ENCODE data around the gene SCFD2.

SCFD2 gene

GRCh38 chr4:52968241-52968640, 397.6 kb downstream of the SCFD2 start:
- H3K4me1 ChIP-seq (ENCODE audit: insufficient read depth, low read length): no peaks in the 10 kb centered on the region
- no peaks in the 10 kb centered on the region for H3K27me3 ChIP-seq (ENCODE audit: insufficient read depth, low read length)
- no peak overlapping the region for H2AFZ ChIP-seq (ENCODE audit: low read depth, low read length)
- H3K9me3 ChIP-seq (ENCODE audit: low read length): peaks cover 7% of the 10 kb centered on the region
- no peaks in the 10 kb centered on the region for H3K36me3 ChIP-seq (ENCODE audit: insufficient read depth, low read length)
- H3K4me3 ChIP-seq (ENCODE audit: low read length): no peak overlapping the region

GRCh38 chr4:52966781-52967180, 399.1 kb downstream of the SCFD2 start:
- H3K4me3 ChIP-seq (ENCODE audit: low read length): no peak overlapping the region
- H2AFZ ChIP-seq (ENCODE audit: low read depth, low read length): no peak overlapping the region
- H3K4me1 ChIP-seq (ENCODE audit: insufficient read depth, low read length): no peaks in the 10 kb centered on the region
- H3K9me3 ChIP-seq (ENCODE audit: low read length): peaks cover 7% of the 10 kb centered on the region
- no peaks in the 10 kb centered on the region for H3K36me3 ChIP-seq (ENCODE audit: insufficient read depth, low read length)
- no peaks in the 10 kb centered on the region for H3K27me3 ChIP-seq (ENCODE audit: insufficient read depth, low read length)

GRCh38 chr4:52966172-52966571, 399.7 kb downstream of the SCFD2 start:
- Histone ChIP-seq H3K4me1 (ENCODE audit: insufficient read depth, low read length) (no peaks in the 10 kb centered on the region), H3K36me3 (ENCODE audit: insufficient read depth, low read length) (no peaks in the 10 kb centered on the region), H3K9me3 (ENCODE audit: low read length) (peaks cover 7% of the 10 kb centered on the region), H3K4me3 (ENCODE audit: low read length) (no peak overlapping the region), H2AFZ (ENCODE audit: low read depth, low read length) (no peak overlapping the region), H3K27me3 (ENCODE audit: insufficient read depth, low read length) (no peaks in the 10 kb centered on the region)

GRCh38 chr4:52964561-52965101, 401.2 kb downstream of the SCFD2 start:
- Histone ChIP-seq H3K9me3 (ENCODE audit: low read length) (peaks cover 4% of the 10 kb centered on the region), H2AFZ (ENCODE audit: low read depth, low read length) (no peak overlapping the region), H3K27me3 (ENCODE audit: insufficient read depth, low read length) (no peaks in the 10 kb centered on the region), H3K36me3 (ENCODE audit: insufficient read depth, low read length) (no peaks in the 10 kb centered on the region), H3K4me1 (ENCODE audit: insufficient read depth, low read length) (peaks cover 3% of the 10 kb centered on the region), H3K4me3 (ENCODE audit: low read length) (no peak overlapping the region)

GRCh38 chr4:52964011-52964410, 401.9 kb downstream of the SCFD2 start:
- H3K4me3 ChIP-seq (ENCODE audit: low read length): no peak overlapping the region
- no peak overlapping the region for H2AFZ ChIP-seq (ENCODE audit: low read depth, low read length)
- no peaks in the 10 kb centered on the region for H3K27me3 ChIP-seq (ENCODE audit: insufficient read depth, low read length)
- no peaks in the 10 kb centered on the region for H3K9me3 ChIP-seq (ENCODE audit: low read length)
- peaks cover 9% of the 10 kb centered on the region for H3K4me1 ChIP-seq (ENCODE audit: insufficient read depth, low read length)
- no peaks in the 10 kb centered on the region for H3K36me3 ChIP-seq (ENCODE audit: insufficient read depth, low read length)

GRCh38 chr4:52962721-52963120, 403.1 kb downstream of the SCFD2 start:
- no peaks in the 10 kb centered on the region for H3K9me3 ChIP-seq (ENCODE audit: low read length)
- no peaks in the 10 kb centered on the region for H3K27me3 ChIP-seq (ENCODE audit: insufficient read depth, low read length)

GRCh38 chr4:52961666-52962412, 404.0 kb downstream of the SCFD2 start:
- no peak overlapping the region for H3K4me3 ChIP-seq (ENCODE audit: low read length)
- no peak overlapping the region for H2AFZ ChIP-seq (ENCODE audit: low read depth, low read length)
- H3K9me3 ChIP-seq (ENCODE audit: low read length): no peaks in the 10 kb centered on the region
- no peaks in the 10 kb centered on the region for H3K36me3 ChIP-seq (ENCODE audit: insufficient read depth, low read length)
- H3K27me3 ChIP-seq (ENCODE audit: insufficient read depth, low read length): no peaks in the 10 kb centered on the region
- peaks cover 29% of the 10 kb centered on the region for H3K4me1 ChIP-seq (ENCODE audit: insufficient read depth, low read length)

More at GRCh38 chr4:52962721-52963120, 403.1 kb downstream of the SCFD2 start:
- no peak overlapping the region for H2AFZ ChIP-seq (ENCODE audit: low read depth, low read length)
- H3K4me1 ChIP-seq (ENCODE audit: insufficient read depth, low read length): peaks cover 21% of the 10 kb centered on the region
- H3K36me3 ChIP-seq (ENCODE audit: insufficient read depth, low read length): no peaks in the 10 kb centered on the region
- H3K4me3 ChIP-seq (ENCODE audit: low read length): no peak overlapping the region

GRCh38 chr4:52959541-52959940, 406.3 kb downstream of the SCFD2 start:
- H3K27me3 ChIP-seq (ENCODE audit: insufficient read depth, low read length): no peaks in the 10 kb centered on the region
- H3K4me3 ChIP-seq (ENCODE audit: low read length): no peak overlapping the region
- no peaks in the 10 kb centered on the region for H3K36me3 ChIP-seq (ENCODE audit: insufficient read depth, low read length)
- no peak overlapping the region for H2AFZ ChIP-seq (ENCODE audit: low read depth, low read length)
- H3K9me3 ChIP-seq (ENCODE audit: low read length): no peaks in the 10 kb centered on the region
- peaks cover 40% of the 10 kb centered on the region for H3K4me1 ChIP-seq (ENCODE audit: insufficient read depth, low read length)

- Histone ChIP-seq H3K4me1 (ENCODE audit: insufficient read depth, low read length) (peaks cover 42% of the 10 kb centered on the region), H3K4me3 (ENCODE audit: low read length) (no peak overlapping the region), H3K27me3 (ENCODE audit: insufficient read depth, low read length) (no peaks in the 10 kb centered on the region), H3K9me3 (ENCODE audit: low read length) (no peaks in the 10 kb centered on the region), H3K36me3 (ENCODE audit: insufficient read depth, low read length) (no peaks in the 10 kb centered on the region), H2AFZ (ENCODE audit: low read depth, low read length) (no peak overlapping the region)
Observed at GRCh38 chr4:52957835-52958631, 407.8 kb downstream of the SCFD2 start.

- Histone ChIP-seq H3K27me3 (ENCODE audit: insufficient read depth, low read length) (no peaks in the 10 kb centered on the region), H2AFZ (ENCODE audit: low read depth, low read length) (no peak overlapping the region), H3K4me3 (ENCODE audit: low read length) (no peak overlapping the region), H3K36me3 (ENCODE audit: insufficient read depth, low read length) (no peaks in the 10 kb centered on the region), H3K9me3 (ENCODE audit: low read length) (no peaks in the 10 kb centered on the region), H3K4me1 (ENCODE audit: insufficient read depth, low read length) (peaks cover 42% of the 10 kb centered on the region)
Observed at GRCh38 chr4:52957220-52957686, 408.6 kb downstream of the SCFD2 start.

GRCh38 chr4:52956691-52957090, 409.2 kb downstream of the SCFD2 start:
- Histone ChIP-seq H3K27me3 (ENCODE audit: insufficient read depth, low read length) (no peaks in the 10 kb centered on the region), H3K36me3 (ENCODE audit: insufficient read depth, low read length) (no peaks in the 10 kb centered on the region), H3K4me1 (ENCODE audit: insufficient read depth, low read length) (peaks cover 42% of the 10 kb centered on the region), H2AFZ (ENCODE audit: low read depth, low read length) (no peak overlapping the region), H3K4me3 (ENCODE audit: low read length) (no peak overlapping the region), H3K9me3 (ENCODE audit: low read length) (no peaks in the 10 kb centered on the region)

GRCh38 chr4:52954560-52955170, 411.2 kb downstream of the SCFD2 start:
- Histone ChIP-seq H3K9me3 (ENCODE audit: low read length) (no peaks in the 10 kb centered on the region), H3K4me1 (ENCODE audit: insufficient read depth, low read length) (peaks cover 43% of the 10 kb centered on the region), H3K4me3 (ENCODE audit: low read length) (no peak overlapping the region), H2AFZ (ENCODE audit: low read depth, low read length) (no peak overlapping the region), H3K27me3 (ENCODE audit: insufficient read depth, low read length) (no peaks in the 10 kb centered on the region), H3K36me3 (ENCODE audit: insufficient read depth, low read length) (no peaks in the 10 kb centered on the region)

- no peaks in the 10 kb centered on the region for H3K36me3 ChIP-seq (ENCODE audit: insufficient read depth, low read length)
- no peak overlapping the region for H3K4me3 ChIP-seq (ENCODE audit: low read length)
- H3K9me3 ChIP-seq (ENCODE audit: low read length): no peaks in the 10 kb centered on the region
- no peaks in the 10 kb centered on the region for H3K27me3 ChIP-seq (ENCODE audit: insufficient read depth, low read length)
- no peak overlapping the region for H2AFZ ChIP-seq (ENCODE audit: low read depth, low read length)
- peaks cover 23% of the 10 kb centered on the region for H3K4me1 ChIP-seq (ENCODE audit: insufficient read depth, low read length)
Observed at GRCh38 chr4:52952540-52952939, 413.3 kb downstream of the SCFD2 start.
